GM12878 (cell line): ENCODE measurements around the gene MT1B. TPM values are rescaled to one million over a fixed set of nuclear protein-coding genes. Genes with fewer than 3 reads are reported as not detected.

Source experiments
- ATAC-seq: fragments of 200-7000 bp; cut with Tn5 transposase; 3 replicates; pipeline ENCODE4 v1.9.1; 2020; ENCODE audit warnings: mild to moderate bottlenecking, moderate library complexity
- BruUV-seq: library from RNA; stranded (reverse); fragments of 400-500 nt; replicated peaks from 2 replicates; lab custom pipeline; 2021; lab: Mats Ljungman, UMichigan
- CTCF ChIA-PET: fragments of 300-600 bp; sonication (Branson Sonifier 250); formaldehyde crosslinking; extraction: SDS; loops from one replicate; lab custom pipeline; 2021; ENCODE audit warnings: inconsistent platforms; lab: Yijun Ruan, JAX
- POLR2A ChIA-PET: fragments of 350-600 bp; formaldehyde crosslinking; extraction: SDS; loops from one replicate; lab custom pipeline; 2021; ENCODE audit warnings: inconsistent platforms; lab: Charles Lee
- RAD21 ChIA-PET: fragments of 300-600 bp; sonication (Branson Sonifier 250); formaldehyde crosslinking; loops from one replicate; lab custom pipeline; 2023; ENCODE audit warnings: antibody characterized with exemption; ENCODE audit not compliant: unreplicated experiment; lab: Charles Lee
- SMC1A ChIA-PET: fragments of 300-600 bp; sonication (Branson Sonifier 250); formaldehyde crosslinking; loops from one replicate; lab custom pipeline; 2023; ENCODE audit not compliant: unreplicated experiment, uncharacterized antibody; lab: Charles Lee
- DNase-seq: peaks from one replicate; pipeline ENCODE4 v3.0.0-alpha.2; 2011; ENCODE audit warnings: low read depth, low spot score
- FAIRE-seq: peaks from 3 replicates; lab custom pipeline; 2011; peaks lifted over from hg19 to GRCh38; lab: Jason Lieb, UNC
- H2AFZ ChIP-seq: 2 replicates; pipeline ENCODE4 v1.6.0; 2011; ENCODE audit warnings: low read depth, low read length, control low read depth; ENCODE audit not compliant: control insufficient read depth
- H3K27ac ChIP-seq: 2 replicates; pipeline ENCODE4 v1.5.1; 2011; ENCODE audit warnings: control low read depth; ENCODE audit not compliant: control insufficient read depth, insufficient read depth
- H3K27me3 ChIP-seq, 2 experiments: replicated peaks in 1 of 2; 2 replicates each; pipeline versions ENCODE4 v1.6.0 to v1.6.1; 2011; ENCODE audit warnings: low read length in 1 of 2; ENCODE audit not compliant: control insufficient read depth in 2 of 2, insufficient read depth in 2 of 2
- H3K36me3 ChIP-seq, 2 experiments: 2 replicates each; pipeline ENCODE4 v1.5.1; 2011; ENCODE audit warnings: low read length in 1 of 2; ENCODE audit not compliant: control insufficient read depth in 2 of 2, insufficient read depth in 2 of 2
- H3K4me1 ChIP-seq: 2 replicates; pipeline ENCODE4 v1.6.1; 2011; ENCODE audit warnings: mild to moderate bottlenecking, low read length, moderate library complexity, mixed read lengths; ENCODE audit not compliant: control insufficient read depth, insufficient read depth
- H3K4me2 ChIP-seq: 2 replicates; pipeline ENCODE4 v1.6.0; 2011; ENCODE audit warnings: control low read depth; ENCODE audit not compliant: control insufficient read depth, insufficient read depth
- H3K4me3 ChIP-seq: fragments of 200-600 bp; sonication (generic); 2 replicates; pipeline ENCODE4 v1.5.1; 2016
- H3K79me2 ChIP-seq: 2 replicates; pipeline ENCODE4 v1.6.0; 2011; ENCODE audit warnings: low read length; ENCODE audit not compliant: control insufficient read depth, insufficient read depth
- H3K9ac ChIP-seq: 2 replicates; pipeline ENCODE4 v1.8.0; 2011; ENCODE audit warnings: low read length, control low read depth, mixed read lengths; ENCODE audit not compliant: control insufficient read depth, insufficient read depth
- H3K9me3 ChIP-seq: replicated peaks from 3 replicates; pipeline ENCODE4 v1.5.1; 2011; ENCODE audit warnings: mild to moderate bottlenecking, low read length; ENCODE audit not compliant: control insufficient read depth, insufficient read depth
- H4K20me1 ChIP-seq: 2 replicates; pipeline ENCODE4 v1.6.0; 2011; ENCODE audit not compliant: control insufficient read depth, insufficient read depth
- EED ChIP-seq: sonication (generic); IDR thresholded peaks from 2 replicates; pipeline ENCODE4 v1.6.1; 2016; ENCODE audit warnings: antibody characterized with exemption, low read depth
- GATAD2B ChIP-seq: fragments of 450-650 bp; conservative IDR thresholded peaks from 2 replicates; pipeline ENCODE4 v1.6.1; 2017; ENCODE audit warnings: low read depth, mild to moderate bottlenecking, moderate library complexity
- POLR2A ChIP-seq: IDR thresholded peaks from 2 replicates; pipeline ENCODE4 v1.6.1; 2011; ENCODE audit warnings: low read depth, mild to moderate bottlenecking, low read length
- TCF3 ChIP-seq: IDR thresholded peaks from 2 replicates; pipeline ENCODE4 v1.6.1; 2012; ENCODE audit warnings: low read depth, mild to moderate bottlenecking, low read length, borderline replicate concordance; ENCODE audit not compliant: insufficient read depth
- WGBS: methylation state at CpG from one replicate; pipeline ENCODE4 v1.1.6; 2016; ENCODE audit warnings: low lambda C conversion rate; ENCODE audit not compliant: insufficient replicate concordance, insufficient coverage; ENCODE audit errors: missing lambda C conversion rate; 5-methylcytosine and 5-hydroxymethylcytosine counted together
- in situ Hi-C: fragments of 300-500 bp; cut with MboI; formaldehyde crosslinking; loops from 9 replicates; pipeline ENCODE4 v1.14.3; 2018; ENCODE audit warnings: mixed read lengths
- intact Hi-C: fragments of 100-400 bp; cut with micrococcal nuclease; formaldehyde crosslinking; loops from one replicate; pipeline ENCODE4 v1.14.2; 2022; ENCODE audit not compliant: unreplicated experiment
- polyA plus RNA-seq, 11 experiments: library from polyadenylated mRNA; depleted of rRNA in 4 of 11; unstranded in 6 of 11; stranded (reverse) in 5 of 11; fragments of >200 nt; fragmentation: Nextera tagmentation in 4 of 11; fragmentation: Illumina TruSeq in 1 of 11; extraction: Ambion mirVana in 4 of 11; extraction: Trizol in 1 of 11; gene quantifications; 1 replicate in 1 of 11; 2 replicates in 10 of 11; pipeline versions ENCODE4 v1.2.1 to v1.2.3, GENCODE V29; 2011 to 2016; ENCODE audit warnings: inconsistent platforms in 2 of 11, missing spikeins in 2 of 11, low read depth in 1 of 11
- total RNA-seq, 4 experiments: library from RNA; depleted of rRNA in 3 of 4; stranded (reverse); fragments of >200 nt in 3 of 4; fragmentation: Illumina TruSeq in 1 of 4; extraction: Trizol in 1 of 4; gene quantifications; 2 replicates each; pipeline versions ENCODE4 v1.2.1 to v1.2.3, GENCODE V29; 2013 to 2021
- TF ChIP-seq, protein P1 (sequence below): IDR thresholded peaks from 2 replicates; pipeline ENCODE4 v1.6.1; 2012; ENCODE audit warnings: improper control_type of control experiment, low read depth, low read length; ENCODE audit not compliant: insufficient replicate concordance

MT1B gene
- total and polyA plus RNA-seq, 10 of the 15 experiments (the other 5 are each of a cell fraction or from before 2014, with no cell fraction given) = not detected

DNA sequence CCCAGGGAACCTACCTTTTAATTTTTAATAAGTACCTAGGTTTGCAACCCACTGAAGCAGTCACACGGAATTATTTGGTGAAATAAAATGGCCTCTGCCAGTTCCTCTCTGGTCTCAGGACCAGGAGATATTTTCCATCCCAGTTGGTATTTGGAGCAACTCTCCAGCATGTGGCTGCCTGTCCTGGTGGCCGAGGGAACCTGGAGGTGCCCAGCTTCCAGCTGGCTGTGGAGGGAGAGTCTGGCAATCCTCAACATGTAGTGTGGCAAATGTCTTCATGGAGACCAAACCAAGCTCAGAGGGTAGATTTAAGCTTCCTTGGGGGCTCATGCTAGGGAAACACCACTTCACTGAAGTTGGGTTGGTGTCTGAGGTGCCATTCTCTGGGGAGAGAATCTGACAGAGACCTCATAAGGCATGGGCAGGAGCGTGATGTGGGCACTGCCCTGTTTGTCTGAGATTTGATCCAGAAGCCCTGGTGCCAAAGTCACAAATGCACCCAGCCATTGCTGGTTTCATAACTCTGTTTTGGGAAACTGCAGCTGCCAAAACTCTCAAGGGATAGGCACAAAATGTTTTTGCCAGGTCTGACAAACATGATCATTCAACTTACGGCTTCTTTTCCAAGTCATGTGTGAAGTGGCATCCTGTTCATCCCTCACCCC, 33.4 kb downstream of the MT1B start:
- Histone ChIP-seq H3K4me2 (no peak overlapping the region), H3K9ac (no peak overlapping the region), H3K4me3 (no peak overlapping the region), H3K36me3 (no peaks in the 10 kb centered on the region), H4K20me1 (no peaks in the 10 kb centered on the region), H3K79me2 (no peaks in the 10 kb centered on the region), H3K4me1 (peaks cover 12% of the 10 kb centered on the region), H2AFZ (no peak overlapping the region), H3K27me3 (no peaks in the 10 kb centered on the region; a peak in 2 of 4 replicates), H3K27ac (no peak overlapping the region), H3K9me3 (no peaks in the 10 kb centered on the region)
- no peak for DNase-seq
- RAD21 ChIA-PET = interaction anchor here (0.8 to 1.7 kb wide), 3 partner anchors 16 to 81 kb away, joined by 3 to 6 read pairs (median 3); no protein-coding TSS in a partner anchor
- no TSS peak for BruUV-seq
- intact Hi-C loops (no loop called here), in situ Hi-C loops (loop anchor here (25.0 kb wide), 1 partner anchor 748 kb away; no protein-coding TSS in a partner anchor)
- POLR2A ChIA-PET = no interaction called here
- no peak for ATAC-seq
- SMC1A ChIA-PET = interaction anchor here (0.6 to 1.8 kb wide), 2 partner anchors 16 to 17 kb away, joined by 3 to 5 read pairs; no protein-coding TSS in a partner anchor
- no peak for TF ChIP-seq GATAD2B
- TF ChIP-seq, protein P1, sequence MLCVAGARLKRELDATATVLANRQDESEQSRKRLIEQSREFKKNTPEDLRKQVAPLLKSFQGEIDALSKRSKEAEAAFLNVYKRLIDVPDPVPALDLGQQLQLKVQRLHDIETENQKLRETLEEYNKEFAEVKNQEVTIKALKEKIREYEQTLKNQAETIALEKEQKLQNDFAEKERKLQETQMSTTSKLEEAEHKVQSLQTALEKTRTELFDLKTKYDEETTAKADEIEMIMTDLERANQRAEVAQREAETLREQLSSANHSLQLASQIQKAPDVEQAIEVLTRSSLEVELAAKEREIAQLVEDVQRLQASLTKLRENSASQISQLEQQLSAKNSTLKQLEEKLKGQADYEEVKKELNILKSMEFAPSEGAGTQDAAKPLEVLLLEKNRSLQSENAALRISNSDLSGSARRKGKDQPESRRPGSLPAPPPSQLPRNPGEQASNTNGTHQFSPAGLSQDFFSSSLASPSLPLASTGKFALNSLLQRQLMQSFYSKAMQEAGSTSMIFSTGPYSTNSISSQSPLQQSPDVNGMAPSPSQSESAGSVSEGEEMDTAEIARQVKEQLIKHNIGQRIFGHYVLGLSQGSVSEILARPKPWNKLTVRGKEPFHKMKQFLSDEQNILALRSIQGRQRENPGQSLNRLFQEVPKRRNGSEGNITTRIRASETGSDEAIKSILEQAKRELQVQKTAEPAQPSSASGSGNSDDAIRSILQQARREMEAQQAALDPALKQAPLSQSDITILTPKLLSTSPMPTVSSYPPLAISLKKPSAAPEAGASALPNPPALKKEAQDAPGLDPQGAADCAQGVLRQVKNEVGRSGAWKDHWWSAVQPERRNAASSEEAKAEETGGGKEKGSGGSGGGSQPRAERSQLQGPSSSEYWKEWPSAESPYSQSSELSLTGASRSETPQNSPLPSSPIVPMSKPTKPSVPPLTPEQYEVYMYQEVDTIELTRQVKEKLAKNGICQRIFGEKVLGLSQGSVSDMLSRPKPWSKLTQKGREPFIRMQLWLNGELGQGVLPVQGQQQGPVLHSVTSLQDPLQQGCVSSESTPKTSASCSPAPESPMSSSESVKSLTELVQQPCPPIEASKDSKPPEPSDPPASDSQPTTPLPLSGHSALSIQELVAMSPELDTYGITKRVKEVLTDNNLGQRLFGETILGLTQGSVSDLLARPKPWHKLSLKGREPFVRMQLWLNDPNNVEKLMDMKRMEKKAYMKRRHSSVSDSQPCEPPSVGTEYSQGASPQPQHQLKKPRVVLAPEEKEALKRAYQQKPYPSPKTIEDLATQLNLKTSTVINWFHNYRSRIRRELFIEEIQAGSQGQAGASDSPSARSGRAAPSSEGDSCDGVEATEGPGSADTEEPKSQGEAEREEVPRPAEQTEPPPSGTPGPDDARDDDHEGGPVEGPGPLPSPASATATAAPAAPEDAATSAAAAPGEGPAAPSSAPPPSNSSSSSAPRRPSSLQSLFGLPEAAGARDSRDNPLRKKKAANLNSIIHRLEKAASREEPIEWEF = no peak
- no peak for TF ChIP-seq EED
- TF ChIP-seq POLR2A = no peak
- no peak for TF ChIP-seq TCF3
- 67% methylated on average over 4 of the region's 4 CpGs for WGBS
- FAIRE-seq = no peak
- CTCF ChIA-PET = interaction anchor here (0.7 to 2.5 kb wide), 2 partner anchors 16 to 206 kb away, joined by 3 to 13 read pairs; no protein-coding TSS in a partner anchor
